ENCODE measurements around the gene RHOH. TPM values are rescaled to one million over a fixed set of nuclear protein-coding genes. Genes with fewer than 3 reads are reported as not detected.

The RHOH gene
- total RNA-seq, 4 donors from 2014 or later, result 0.91 to 3.5 (median 1.5) TPM

DNA sequence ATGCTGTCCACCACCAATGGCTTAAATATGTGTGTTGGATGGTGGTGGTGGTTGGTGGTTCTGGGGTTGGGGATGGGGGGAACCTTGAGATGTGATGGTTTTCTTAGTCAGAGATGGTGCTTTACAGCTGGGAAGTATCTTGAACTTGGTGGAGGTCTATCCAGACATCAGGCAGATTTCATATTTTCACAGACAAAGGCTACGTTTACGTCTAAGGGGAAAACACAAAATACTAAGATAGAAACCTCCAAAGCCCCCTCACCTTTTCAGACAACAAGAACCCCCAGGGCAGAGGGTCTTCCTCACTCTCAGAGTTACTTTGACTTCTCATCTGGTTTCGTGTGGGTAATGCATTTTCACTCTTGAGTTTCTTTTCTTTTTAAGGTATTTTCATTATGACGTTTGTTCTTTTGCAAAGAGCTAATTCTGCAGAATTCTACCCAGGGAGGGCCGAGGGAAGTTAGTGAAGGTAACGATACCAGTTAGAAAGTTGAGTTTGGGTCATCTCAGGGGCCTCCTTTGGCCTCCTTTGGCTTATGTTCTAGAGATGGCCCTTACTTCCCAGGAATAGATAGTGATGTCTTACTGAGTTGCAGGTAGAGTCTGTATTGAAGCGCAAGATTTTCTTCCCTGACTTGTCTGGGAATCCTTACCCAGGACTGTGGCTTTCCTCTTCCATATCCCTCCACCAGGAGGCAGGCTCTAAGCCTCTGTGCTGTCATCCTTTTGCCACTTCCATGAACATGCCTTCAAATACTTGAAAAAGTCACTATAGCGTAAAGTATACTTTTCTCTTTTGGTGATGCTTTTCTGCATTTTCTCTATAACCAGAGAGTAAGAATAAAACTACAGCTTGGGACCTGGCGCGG is 31.9 kb downstream of the RHOH start:
- no peaks in the 10 kb centered on the region for H3K27me3 ChIP-seq
- TF ChIP-seq CTCF (IDR thresholded peaks at IDR 0.05) (peak in 1 of 2 donors; percentile 13), POLR2AphosphoS5 (IDR thresholded peaks at IDR 0.05) (no peak)
- H3K36me3 ChIP-seq, result no peaks in the 10 kb centered on the region
- H3K4me3 ChIP-seq, result no peak overlapping the region
- H3K27ac ChIP-seq, result no peak overlapping the region
- no peaks in the 10 kb centered on the region for H3K9me3 ChIP-seq
- 91% methylated on average over 10 of the region's 10 CpGs for WGBS
- DNase-seq (ENCODE audit: low spot score in 2 of 2), result no peak
- no peaks in the 10 kb centered on the region for H3K4me1 ChIP-seq

- no peak for TF ChIP-seq POLR2A (IDR thresholded peaks at IDR 0.05)
- TF ChIP-seq POLR2AphosphoS5 (IDR thresholded peaks at IDR 0.05), result no peak
- no peak for TF ChIP-seq CTCF (IDR thresholded peaks at IDR 0.05)
- no peak for TF ChIP-seq EP300 (IDR thresholded peaks at IDR 0.05)
- H3K27ac ChIP-seq, result no peak overlapping the region
- no peak for DNase-seq (ENCODE audit: low spot score in 2 of 2)
- H3K4me3 ChIP-seq, result no peak overlapping the region
- H3K36me3 ChIP-seq, result no peaks in the 10 kb centered on the region
- no peaks in the 10 kb centered on the region for H3K9me3 ChIP-seq
- no peaks in the 10 kb centered on the region for H3K4me1 ChIP-seq
- WGBS, result 83% methylated on average over 8 of the region's 8 CpGs
- no peaks in the 10 kb centered on the region for H3K27me3 ChIP-seq
These were observed 34.6 kb downstream of the RHOH start for GRCh38 chr4:40231316-40231863.

DNA sequence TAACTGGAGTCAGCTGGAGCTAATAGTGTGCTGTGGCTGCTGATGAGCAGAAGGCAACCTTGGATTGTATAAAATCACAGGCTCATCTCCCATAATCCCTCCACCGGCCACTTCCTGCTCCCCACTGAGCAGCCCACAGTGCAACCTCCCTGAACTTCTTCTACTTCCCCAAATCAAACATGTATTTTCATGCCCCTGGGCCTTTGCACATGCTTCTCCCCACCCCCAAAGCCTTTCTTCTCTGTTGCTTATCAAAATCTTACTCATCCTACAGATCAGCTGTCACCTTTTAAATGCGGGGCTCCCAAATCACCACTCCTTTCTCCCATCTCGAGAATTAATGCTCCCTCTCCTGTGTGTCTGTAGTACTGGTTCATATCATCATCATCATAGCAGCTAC is 35.8 kb downstream of the RHOH start:
- 86% methylated on average over 3 of the region's 3 CpGs for WGBS
- no peaks in the 10 kb centered on the region for H3K27me3 ChIP-seq
- DNase-seq (ENCODE audit: low spot score in 2 of 2), result no peak

DNA sequence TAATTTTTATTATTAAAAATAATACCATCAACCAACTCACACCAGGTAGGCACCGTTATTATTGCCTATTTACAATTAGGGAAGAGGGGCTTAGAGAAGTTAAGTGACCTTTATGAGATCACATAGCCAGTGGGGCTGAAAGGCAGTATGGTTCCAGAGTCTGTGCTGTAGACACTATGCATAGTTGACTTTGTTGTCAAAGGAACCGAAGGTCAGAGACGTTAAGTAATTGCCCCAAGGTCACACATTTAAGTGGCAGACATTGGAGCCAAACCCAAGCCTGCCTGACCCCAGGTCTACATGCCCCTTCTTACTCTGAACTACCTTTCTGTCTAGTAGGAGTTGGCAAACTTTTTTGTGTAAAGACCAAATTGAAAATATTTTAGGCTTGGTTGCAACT is 36.4 kb downstream of the RHOH start:
- Histone ChIP-seq H3K9me3 (no peaks in the 10 kb centered on the region), H3K36me3 (no peaks in the 10 kb centered on the region), H3K27me3 (no peaks in the 10 kb centered on the region), H3K4me1 (no peaks in the 10 kb centered on the region), H3K4me3 (no peak overlapping the region), H3K27ac (no peak overlapping the region)
- 83% methylated on average over 3 of the region's 3 CpGs for WGBS
- no peak for DNase-seq (ENCODE audit: low spot score in 2 of 2)
- TF ChIP-seq POLR2AphosphoS5 (IDR thresholded peaks at IDR 0.05) (no peak), POLR2A (IDR thresholded peaks at IDR 0.05) (no peak), CTCF (IDR thresholded peaks at IDR 0.05) (no peak), EP300 (IDR thresholded peaks at IDR 0.05) (no peak)

More for the DNA sequence above, 35.8 kb downstream of the RHOH start:
- no peaks in the 10 kb centered on the region for H3K36me3 ChIP-seq
- no peaks in the 10 kb centered on the region for H3K9me3 ChIP-seq
- no peaks in the 10 kb centered on the region for H3K4me1 ChIP-seq
- TF ChIP-seq POLR2A (IDR thresholded peaks at IDR 0.05) (no peak), EP300 (IDR thresholded peaks at IDR 0.05) (no peak), POLR2AphosphoS5 (IDR thresholded peaks at IDR 0.05) (no peak), CTCF (IDR thresholded peaks at IDR 0.05) (no peak)
- H3K27ac ChIP-seq, result no peak overlapping the region
- H3K4me3 ChIP-seq, result no peak overlapping the region

DNA sequence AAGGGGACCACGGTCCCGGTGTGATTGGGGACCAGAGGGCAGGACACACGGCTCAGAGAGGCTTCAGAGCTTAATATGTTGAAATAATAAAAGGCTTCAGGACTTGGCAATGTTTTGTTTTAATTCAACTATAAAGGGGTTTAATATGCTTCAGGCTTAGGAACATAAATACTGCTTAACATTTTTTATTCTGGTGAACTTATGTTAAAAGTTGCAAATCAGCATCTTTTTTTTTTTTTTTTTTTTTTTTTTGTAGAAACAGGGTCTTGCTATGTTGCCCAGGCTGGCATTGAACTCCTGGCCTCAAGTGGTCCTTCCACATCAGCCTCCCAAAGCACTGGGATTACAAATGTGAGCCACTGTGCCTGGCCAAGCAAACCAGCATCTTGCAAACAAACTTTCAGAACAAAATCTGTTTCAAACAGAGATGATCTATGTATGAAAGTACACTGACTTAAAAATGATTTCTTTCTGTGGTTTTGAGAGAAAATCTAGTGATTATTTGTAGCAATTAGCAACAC is 37.7 kb downstream of the RHOH start:
- Histone ChIP-seq H3K4me3 (no peak overlapping the region), H3K36me3 (no peaks in the 10 kb centered on the region), H3K27me3 (no peaks in the 10 kb centered on the region), H3K27ac (no peak overlapping the region), H3K4me1 (no peaks in the 10 kb centered on the region), H3K9me3 (no peaks in the 10 kb centered on the region)
- no peak for DNase-seq (ENCODE audit: low spot score in 2 of 2)
- TF ChIP-seq POLR2AphosphoS5 (IDR thresholded peaks at IDR 0.05) (no peak), POLR2A (IDR thresholded peaks at IDR 0.05) (no peak), CTCF (IDR thresholded peaks at IDR 0.05) (no peak), EP300 (IDR thresholded peaks at IDR 0.05) (no peak)
- WGBS, result 68% methylated on average over 3 of the region's 3 CpGs

Data from suprapubic skin (tissue), 4 donors.